C4-2B (cell line): ENCODE data around the gene LAMC3.

ENCODE experiments used
- H3K27ac ChIP-seq: fragments of 450-650 bp; 2 replicates; pipeline ENCODE4 v1.5.1; 2017
- CTCF ChIP-seq: fragments of 450-650 bp; conservative IDR thresholded peaks from 2 replicates; pipeline ENCODE4 v1.5.1; 2017; ENCODE audit warnings: mild to moderate bottlenecking
- ZFX ChIP-seq: fragments of 450-650 bp; IDR thresholded peaks from 2 replicates; pipeline ENCODE4 v1.6.1; 2017

LAMC3 gene

GRCh38 chr9:131038256-131039128 is 29.5 kb downstream of the LAMC3 start:
- TF ChIP-seq ZFX, result no peak
- no peak overlapping the region for H3K27ac ChIP-seq

GRCh38 chr9:131039129-131039954 is 30.4 kb downstream of the LAMC3 start:
- H3K27ac ChIP-seq, result no peak overlapping the region
- TF ChIP-seq ZFX (no peak), CTCF (no peak)

GRCh38 chr9:131042666-131043065 is 33.7 kb downstream of the LAMC3 start:
- TF ChIP-seq ZFX (no peak), CTCF (no peak)
- no peak overlapping the region for H3K27ac ChIP-seq

- H3K27ac ChIP-seq, result no peak overlapping the region
Observed at GRCh38 chr9:131043087-131043486, 34.1 kb downstream of the LAMC3 start.

GRCh38 chr9:131043646-131044045 is 34.7 kb downstream of the LAMC3 start:
- no peak overlapping the region for H3K27ac ChIP-seq
- TF ChIP-seq ZFX (no peak), CTCF (no peak)

More at GRCh38 chr9:131043087-131043486, 34.1 kb downstream of the LAMC3 start:
- TF ChIP-seq ZFX (no peak), CTCF (no peak)

GRCh38 chr9:131045300-131046092 is 36.5 kb downstream of the LAMC3 start:
- TF ChIP-seq ZFX (no peak), CTCF (no peak)
- no peak overlapping the region for H3K27ac ChIP-seq

GRCh38 chr9:131046093-131046380 is 37.1 kb downstream of the LAMC3 start:
- no peak overlapping the region for H3K27ac ChIP-seq
- TF ChIP-seq ZFX (no peak), CTCF (no peak)
